KMS-11 (cell line): ENCODE data around the gene HHATL.

Experiments
- H2AFZ ChIP-seq: fragments of 200-600 bp; sonication (generic); 2 replicates; pipeline ENCODE4 v1.6.1; 2016; ENCODE audit warnings: antibody characterized with exemption, mixed run types, low read depth
- H3K27ac ChIP-seq: fragments of 200-600 bp; sonication (generic); 2 replicates; pipeline ENCODE4 v1.6.1; 2016; ENCODE audit warnings: mild to moderate bottlenecking, mixed run types
- H3K27me3 ChIP-seq: fragments of 200-600 bp; sonication (generic); 2 replicates; pipeline ENCODE4 v1.6.1; 2017; ENCODE audit warnings: mild to moderate bottlenecking, low read depth, mixed run types, moderate library complexity; ENCODE audit not compliant: insufficient read depth
- H3K36me3 ChIP-seq: fragments of 200-600 bp; sonication (generic); 2 replicates; pipeline ENCODE4 v1.6.1; 2017; ENCODE audit warnings: mild to moderate bottlenecking, mixed run types; ENCODE audit not compliant: insufficient read depth
- H3K4me1 ChIP-seq: fragments of 200-600 bp; sonication (generic); 2 replicates; pipeline ENCODE4 v1.6.1; 2016; ENCODE audit warnings: mild to moderate bottlenecking, low read depth, mixed run types; ENCODE audit not compliant: poor library complexity, severe bottlenecking
- H3K4me2 ChIP-seq: fragments of 200-600 bp; sonication (generic); 2 replicates; pipeline ENCODE4 v1.7.0; 2016; ENCODE audit warnings: mild to moderate bottlenecking, mixed run types
- H3K4me3 ChIP-seq: fragments of 200-600 bp; sonication (generic); IDR thresholded peaks from 2 replicates; pipeline ENCODE4 v1.6.1; 2017; ENCODE audit warnings: low read depth, low read length, mixed read lengths; ENCODE audit not compliant: insufficient read depth
- H3K79me2 ChIP-seq: fragments of 200-600 bp; sonication (generic); 2 replicates; pipeline ENCODE4 v1.6.1; 2016; ENCODE audit warnings: low read depth, mixed run types; ENCODE audit not compliant: insufficient read depth
- H3K9ac ChIP-seq: fragments of 200-600 bp; sonication (generic); 2 replicates; pipeline ENCODE4 v1.6.1; 2016; ENCODE audit warnings: mild to moderate bottlenecking, mixed run types
- H4K20me1 ChIP-seq: fragments of 200-600 bp; sonication (generic); 2 replicates; pipeline ENCODE4 v1.6.1; 2016; ENCODE audit warnings: mild to moderate bottlenecking, mixed run types; ENCODE audit not compliant: insufficient read depth
- TF ChIP-seq, protein P1 (sequence below): fragments of 200-600 bp; sonication (generic); conservative IDR thresholded peaks from 2 replicates; pipeline ENCODE4 v1.6.1; 2017; ENCODE audit warnings: low read depth, mild to moderate bottlenecking, antibody characterized with exemption, low read length, moderate library complexity, mixed read lengths

The HHATL gene

DNA sequence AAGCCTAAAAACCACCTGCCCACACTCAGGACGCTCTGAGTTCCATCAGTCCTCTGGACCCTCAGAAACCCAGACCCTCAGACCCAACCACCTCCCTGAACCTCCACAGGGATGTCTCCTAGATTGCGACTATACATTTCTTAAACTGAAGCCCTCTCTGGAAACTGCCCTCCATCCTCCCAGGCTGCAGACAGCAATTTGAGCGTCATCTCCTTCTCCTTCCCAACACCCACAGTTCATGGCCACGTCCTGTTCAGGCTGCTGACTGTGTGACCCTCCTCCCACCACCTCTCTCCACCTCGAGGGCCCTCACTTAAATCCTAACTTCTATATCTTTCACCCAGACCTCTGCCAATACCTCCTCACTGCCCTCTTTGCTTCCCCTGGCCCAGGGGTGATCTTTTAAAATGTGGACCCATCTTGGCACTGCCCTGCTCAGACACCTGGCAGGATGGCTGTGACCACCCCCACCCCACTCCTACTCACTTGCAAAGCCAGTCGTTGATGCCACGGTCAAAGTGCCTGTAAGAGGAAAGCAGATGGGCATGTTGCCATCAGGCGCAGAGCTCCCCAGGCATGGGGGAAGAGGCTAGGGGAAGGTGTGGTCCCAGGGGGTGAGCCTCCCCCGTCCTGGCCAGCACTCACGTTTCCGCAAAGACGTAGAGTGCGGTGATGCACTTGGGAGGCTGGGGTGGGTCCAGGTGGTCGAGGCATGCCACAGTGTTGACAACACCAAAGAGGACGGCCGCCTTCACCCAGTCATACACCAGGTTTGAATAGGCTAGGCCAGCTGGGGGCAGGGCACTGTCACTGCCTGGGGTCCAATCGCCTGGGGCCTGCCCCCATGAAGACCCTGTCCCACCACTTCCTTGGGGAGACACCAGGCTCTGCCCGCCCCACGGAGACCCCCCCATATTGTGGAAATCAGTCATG is 6.0 kb downstream of the HHATL start:
- Histone ChIP-seq H3K79me2 (no peaks in the 10 kb centered on the region), H3K4me3 (no peak overlapping the region), H4K20me1 (no peaks in the 10 kb centered on the region), H2AFZ (no peak overlapping the region), H3K27me3 (no peaks in the 10 kb centered on the region), H3K27ac (no peak overlapping the region), H3K9ac (no peak overlapping the region), H3K4me1 (peaks cover 18% of the 10 kb centered on the region), H3K36me3 (no peaks in the 10 kb centered on the region), H3K4me2 (no peak overlapping the region)
- TF ChIP-seq, protein P1, sequence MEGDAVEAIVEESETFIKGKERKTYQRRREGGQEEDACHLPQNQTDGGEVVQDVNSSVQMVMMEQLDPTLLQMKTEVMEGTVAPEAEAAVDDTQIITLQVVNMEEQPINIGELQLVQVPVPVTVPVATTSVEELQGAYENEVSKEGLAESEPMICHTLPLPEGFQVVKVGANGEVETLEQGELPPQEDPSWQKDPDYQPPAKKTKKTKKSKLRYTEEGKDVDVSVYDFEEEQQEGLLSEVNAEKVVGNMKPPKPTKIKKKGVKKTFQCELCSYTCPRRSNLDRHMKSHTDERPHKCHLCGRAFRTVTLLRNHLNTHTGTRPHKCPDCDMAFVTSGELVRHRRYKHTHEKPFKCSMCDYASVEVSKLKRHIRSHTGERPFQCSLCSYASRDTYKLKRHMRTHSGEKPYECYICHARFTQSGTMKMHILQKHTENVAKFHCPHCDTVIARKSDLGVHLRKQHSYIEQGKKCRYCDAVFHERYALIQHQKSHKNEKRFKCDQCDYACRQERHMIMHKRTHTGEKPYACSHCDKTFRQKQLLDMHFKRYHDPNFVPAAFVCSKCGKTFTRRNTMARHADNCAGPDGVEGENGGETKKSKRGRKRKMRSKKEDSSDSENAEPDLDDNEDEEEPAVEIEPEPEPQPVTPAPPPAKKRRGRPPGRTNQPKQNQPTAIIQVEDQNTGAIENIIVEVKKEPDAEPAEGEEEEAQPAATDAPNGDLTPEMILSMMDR: no peak

DNA sequence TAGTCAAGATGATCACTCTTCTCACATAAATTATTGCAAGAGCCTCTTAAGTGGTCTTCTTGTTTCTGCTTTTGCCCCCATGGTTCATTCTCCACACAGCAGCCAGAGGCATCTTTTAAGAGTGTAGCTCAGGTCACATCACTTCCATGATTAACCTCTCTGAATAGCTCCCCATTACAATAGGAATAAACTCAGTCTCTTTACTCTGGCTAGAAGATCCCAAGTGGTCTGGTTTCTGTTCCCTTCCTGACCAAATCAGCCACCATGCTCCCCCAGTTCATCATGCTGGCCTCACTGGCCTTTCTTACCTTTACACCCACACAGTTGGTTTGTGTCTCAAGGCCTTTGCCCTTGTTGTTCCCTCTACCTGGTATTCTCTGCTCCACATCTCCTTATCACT is 8.2 kb downstream of the HHATL start:
- Histone ChIP-seq H3K27me3 (no peaks in the 10 kb centered on the region), H3K4me2 (no peak overlapping the region), H3K9ac (no peak overlapping the region), H2AFZ (no peak overlapping the region), H3K4me3 (no peak overlapping the region), H3K36me3 (no peaks in the 10 kb centered on the region), H4K20me1 (no peaks in the 10 kb centered on the region), H3K27ac (no peak overlapping the region), H3K79me2 (no peaks in the 10 kb centered on the region), H3K4me1 (peaks cover 13% of the 10 kb centered on the region)
- TF ChIP-seq, protein P1: no peak

DNA sequence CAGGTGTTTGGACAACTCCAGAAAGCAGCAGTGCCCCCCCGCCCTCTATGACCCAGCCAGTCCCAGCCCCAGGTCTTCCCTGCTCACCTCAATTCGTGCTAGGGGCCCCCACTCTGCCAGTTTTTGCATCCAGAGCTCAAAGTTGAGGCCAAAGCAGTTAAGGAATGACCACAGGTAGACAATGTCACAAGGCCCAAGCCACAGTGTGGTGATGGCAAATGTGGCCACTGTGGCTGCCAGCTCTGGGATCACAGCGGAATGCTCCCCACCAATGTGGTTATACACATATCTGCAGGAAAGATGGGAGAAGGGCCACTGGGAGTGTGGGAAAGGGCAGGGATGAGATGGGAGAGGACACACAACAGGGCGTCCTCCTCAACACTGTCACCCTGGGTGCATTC is 9.1 kb downstream of the HHATL start:
- Histone ChIP-seq H3K4me1 (peaks cover 5% of the 10 kb centered on the region), H3K79me2 (no peaks in the 10 kb centered on the region), H3K9ac (no peak overlapping the region), H3K4me3 (no peak overlapping the region), H4K20me1 (no peaks in the 10 kb centered on the region), H3K4me2 (no peak overlapping the region), H3K27me3 (no peaks in the 10 kb centered on the region), H3K27ac (no peak overlapping the region), H3K36me3 (no peaks in the 10 kb centered on the region), H2AFZ (no peak overlapping the region)
- TF ChIP-seq, protein P1: no peak

DNA sequence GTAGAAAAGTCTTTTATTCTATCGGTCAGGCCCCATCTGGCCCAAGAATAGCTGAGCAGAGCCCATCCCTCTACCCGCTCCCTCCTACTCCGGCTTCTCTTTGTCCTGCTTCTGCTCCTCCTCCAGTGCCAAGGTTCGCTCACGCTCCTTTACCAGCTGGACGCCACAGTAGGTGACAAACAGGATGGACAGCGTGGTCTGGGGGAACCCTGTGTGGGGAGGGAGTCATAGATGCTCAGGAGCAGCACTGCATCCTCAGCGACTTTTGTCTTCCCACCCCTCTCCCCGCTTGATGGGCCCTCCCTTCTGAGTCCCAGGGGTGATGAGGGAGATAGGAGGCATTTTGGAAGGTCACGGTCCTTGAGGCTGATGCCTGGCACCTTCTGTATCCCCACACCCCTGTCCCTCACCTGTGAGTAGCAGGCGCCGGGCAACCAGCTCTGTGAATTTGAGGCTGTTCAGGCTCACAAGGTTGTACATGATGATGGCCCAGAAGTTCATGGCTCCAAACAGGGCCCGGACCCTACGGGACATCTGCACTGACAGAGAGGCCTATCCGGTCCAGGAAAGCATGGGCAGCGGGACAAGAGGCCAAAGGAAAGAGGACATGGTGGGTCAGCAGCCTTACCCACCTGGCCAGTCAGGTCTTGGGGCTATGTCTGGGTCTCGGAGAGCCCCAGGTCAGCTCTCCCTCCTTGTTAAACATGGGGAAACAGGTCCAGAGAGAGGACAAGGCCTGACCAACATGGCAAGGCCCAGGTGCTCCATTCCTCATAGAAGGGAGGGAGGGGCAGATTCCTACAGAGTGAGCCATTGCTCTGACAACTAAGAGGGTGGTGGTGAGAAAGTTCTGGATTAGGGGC is 9.7 kb downstream of the HHATL start:
- Histone ChIP-seq H3K4me3 (no peak overlapping the region), H3K9ac (no peak overlapping the region), H3K36me3 (no peaks in the 10 kb centered on the region), H3K79me2 (no peaks in the 10 kb centered on the region), H2AFZ (no peak overlapping the region), H3K27ac (no peak overlapping the region), H3K4me2 (no peak overlapping the region), H4K20me1 (no peaks in the 10 kb centered on the region), H3K27me3 (no peaks in the 10 kb centered on the region), H3K4me1 (no peaks in the 10 kb centered on the region)
- TF ChIP-seq, protein P1: no peak
